ENCODE measurements around the gene BFSP1. TPM values are rescaled to one million over a fixed set of nuclear protein-coding genes. Genes with fewer than 3 reads are reported as not detected.
A peak's percentile ranks its signal among the peaks of the same experiment; 100 is the strongest.

Gene BFSP1
- total RNA-seq, 1 experiment from 2014 or later = 0.98 TPM

GRCh38 chr20:17523326-17523725 is 7.9 kb downstream of the BFSP1 start:
- no peak for DNase-seq (ENCODE audit: low read depth)

GRCh38 chr20:17522528-17522927 is 8.7 kb downstream of the BFSP1 start:
- DNase-seq (ENCODE audit: low read depth) = no peak

GRCh38 chr20:17520583-17520982 is 10.6 kb downstream of the BFSP1 start:
- peak; percentile 40 for DNase-seq (ENCODE audit: low read depth)

DNA sequence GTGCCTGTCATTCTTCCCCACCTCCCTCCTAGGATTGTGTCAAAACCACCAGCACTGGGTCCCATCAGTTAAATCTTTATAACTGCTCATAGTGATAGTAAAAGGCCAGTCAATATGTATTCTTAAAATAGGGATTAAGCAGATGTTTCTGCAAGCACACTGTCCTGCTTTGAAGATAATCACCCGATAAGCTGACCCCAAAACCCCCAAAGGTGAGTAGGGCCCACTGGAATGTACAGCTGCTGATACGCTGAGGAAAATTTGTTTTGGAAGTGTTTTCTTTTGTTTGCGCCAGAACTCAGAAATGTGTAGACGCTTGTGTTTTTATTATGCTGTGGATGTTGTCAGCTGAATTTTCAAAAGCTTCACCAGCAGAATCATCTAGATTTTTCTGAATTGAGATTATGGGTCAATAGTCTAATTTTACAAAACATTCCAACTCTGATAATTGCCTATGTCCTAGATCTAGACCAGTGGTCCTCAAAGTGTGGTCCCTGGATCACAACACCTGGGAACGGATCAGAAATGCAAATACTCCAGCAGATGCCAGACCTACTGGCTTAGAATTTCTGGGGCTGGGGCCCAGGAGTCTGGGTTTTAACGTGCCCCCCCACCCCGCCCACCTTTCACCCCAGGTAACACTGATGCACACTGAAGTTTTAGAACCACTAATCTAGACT is 11.4 kb downstream of the BFSP1 start:
- no peak for DNase-seq (ENCODE audit: low read depth)

- DNase-seq (ENCODE audit: low read depth) = no peak
Observed at GRCh38 chr20:17518339-17519052, 12.7 kb downstream of the BFSP1 start.

DNA sequence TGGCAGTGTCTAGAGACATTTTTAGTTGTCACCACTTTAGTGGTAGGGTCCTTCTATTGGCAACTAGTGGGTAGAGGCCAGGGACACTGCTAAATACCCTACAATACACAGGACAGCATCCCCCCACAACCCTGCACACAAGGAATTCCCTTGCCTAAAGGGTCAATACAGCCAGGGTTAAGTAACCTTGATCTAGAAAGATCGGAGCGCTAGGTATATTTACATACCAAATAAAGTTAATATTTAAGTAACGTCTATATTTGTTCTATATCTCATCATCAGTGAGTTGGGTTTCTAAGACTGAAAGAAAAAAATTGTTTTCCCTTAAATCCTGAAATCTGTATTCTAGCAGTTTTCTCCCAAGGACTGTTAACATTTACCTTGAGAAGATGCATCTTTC is 16.1 kb downstream of the BFSP1 start:
- DNase-seq (ENCODE audit: low read depth) = no peak

GRCh38 chr20:17513939-17514338 is 17.2 kb downstream of the BFSP1 start:
- no peak for DNase-seq (ENCODE audit: low read depth)

- DNase-seq (ENCODE audit: low read depth) = no peak
Observed at GRCh38 chr20:17511401-17511800, 19.8 kb downstream of the BFSP1 start.

GRCh38 chr20:17510548-17510947 is 20.6 kb downstream of the BFSP1 start:
- DNase-seq (ENCODE audit: low read depth) = no peak

DNA sequence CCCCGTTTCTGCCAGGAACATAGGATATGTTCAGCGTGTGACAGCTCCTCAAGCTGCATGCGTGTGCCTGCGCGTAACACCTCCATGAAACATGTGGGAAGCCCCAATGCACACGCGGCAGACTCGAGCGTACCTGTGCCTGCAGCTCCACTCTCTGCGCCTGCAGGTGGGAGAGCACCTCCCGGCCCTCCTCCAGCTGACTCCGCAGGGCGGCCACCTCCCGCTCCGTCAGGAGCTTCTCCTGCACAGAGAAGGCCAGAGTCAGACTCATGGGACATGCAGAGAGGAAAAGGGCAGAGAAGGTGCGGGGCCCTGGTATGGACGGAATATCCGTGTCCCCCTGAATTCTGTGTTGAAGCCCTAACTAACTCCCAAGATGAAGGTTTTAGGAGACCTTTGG is 22.4 kb downstream of the BFSP1 start:
- DNase-seq (ENCODE audit: low read depth) = no peak

GRCh38 chr20:17507531-17507930 is 23.6 kb downstream of the BFSP1 start:
- no peak for DNase-seq (ENCODE audit: low read depth)

- DNase-seq (ENCODE audit: low read depth) = no peak
Observed at GRCh38 chr20:17507032-17507431, 24.1 kb downstream of the BFSP1 start.

DNA sequence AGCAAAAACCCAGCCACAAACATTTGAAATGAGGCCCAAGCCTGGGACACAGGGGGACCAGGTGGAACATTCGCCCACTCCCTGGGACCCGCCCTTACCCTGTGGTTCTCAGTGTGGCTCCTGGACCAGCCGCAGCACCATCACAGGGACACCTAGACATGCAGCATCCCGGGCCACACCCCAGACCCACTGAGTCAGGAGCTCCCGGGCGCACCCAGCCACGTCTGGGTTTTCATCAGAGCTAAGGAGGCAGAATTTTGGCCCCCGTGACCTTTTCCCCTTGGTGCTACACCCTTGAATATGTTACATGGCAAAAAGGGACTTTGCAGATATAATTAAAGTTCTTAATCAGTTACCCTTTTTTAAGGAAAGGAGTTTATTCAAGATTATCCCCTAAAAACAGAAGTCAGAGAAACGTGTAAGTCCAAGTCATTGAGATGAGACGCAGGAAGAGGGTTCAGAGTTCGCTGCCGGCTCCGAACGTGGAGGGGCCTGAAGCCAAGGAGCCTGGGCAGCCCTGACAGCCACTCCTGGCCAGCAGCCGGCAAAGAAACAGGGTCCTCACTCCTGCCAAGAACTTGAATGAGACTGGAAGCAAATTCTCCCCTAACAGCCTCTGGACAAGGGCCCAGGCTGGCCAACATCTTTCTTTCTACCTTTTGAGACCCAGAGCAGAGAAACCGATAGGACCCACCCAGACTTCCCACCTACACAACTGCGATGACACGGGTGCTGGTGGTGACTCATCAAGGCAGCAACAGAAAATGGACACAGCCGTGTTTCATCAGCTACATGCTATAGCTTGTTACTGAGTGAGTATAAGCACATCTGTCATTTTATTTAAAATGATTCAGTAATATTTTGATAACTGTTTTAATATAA is 25.3 kb downstream of the BFSP1 start:
- DNase-seq (ENCODE audit: low read depth) = no peak

GRCh38 chr20:17504898-17505635 is 26.1 kb downstream of the BFSP1 start:
- peak; percentile 63 for DNase-seq (ENCODE audit: low read depth)

DNA sequence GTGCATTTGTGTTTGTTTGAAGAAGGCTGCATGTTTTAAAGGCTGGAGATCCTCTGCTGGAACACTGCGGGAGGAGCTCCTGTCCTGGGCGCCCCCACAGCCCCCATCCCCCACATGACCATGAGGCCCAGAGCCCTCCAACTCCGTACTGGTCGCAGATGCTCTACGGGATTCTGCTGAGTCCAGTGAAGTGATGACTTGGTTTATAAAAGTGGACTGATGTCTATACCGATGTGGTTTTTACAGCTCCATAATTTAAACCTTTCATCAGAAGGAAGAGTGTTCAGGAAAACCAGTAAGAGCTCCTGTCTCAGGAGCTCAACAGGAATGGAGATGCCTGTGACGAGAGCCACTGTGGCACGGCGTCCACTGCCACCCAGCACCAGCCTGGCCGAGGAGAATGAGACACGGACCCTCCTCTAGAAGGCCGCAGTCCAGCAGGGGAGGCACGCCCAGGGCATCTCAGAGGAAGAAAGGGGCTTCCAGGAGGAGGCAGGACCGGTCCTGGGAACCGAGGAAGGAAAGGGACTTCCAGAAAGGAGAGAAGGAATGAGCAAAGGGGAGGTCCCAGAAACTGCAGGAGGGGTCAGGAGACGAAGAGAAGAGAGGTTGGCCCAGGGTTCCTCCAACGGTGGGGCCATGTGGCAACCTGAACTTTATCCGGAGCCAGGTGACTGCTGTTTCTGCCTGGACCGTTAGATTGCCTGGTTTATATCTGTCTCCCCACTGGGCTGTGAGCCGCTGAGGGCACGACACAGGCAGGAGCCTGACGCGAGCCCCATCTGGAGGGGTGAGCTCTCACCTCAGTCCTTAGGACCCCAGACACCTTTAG is 26.9 kb downstream of the BFSP1 start:
- DNase-seq (ENCODE audit: low read depth) = no peak

GRCh38 chr20:17503301-17504065 is 27.7 kb downstream of the BFSP1 start:
- DNase-seq (ENCODE audit: low read depth) = no peak

- no peak for DNase-seq (ENCODE audit: low read depth)
Observed at GRCh38 chr20:17502105-17502504, 29.1 kb downstream of the BFSP1 start.

- no peak for DNase-seq (ENCODE audit: low read depth)
Observed at GRCh38 chr20:17501701-17502100, 29.5 kb downstream of the BFSP1 start.

DNA sequence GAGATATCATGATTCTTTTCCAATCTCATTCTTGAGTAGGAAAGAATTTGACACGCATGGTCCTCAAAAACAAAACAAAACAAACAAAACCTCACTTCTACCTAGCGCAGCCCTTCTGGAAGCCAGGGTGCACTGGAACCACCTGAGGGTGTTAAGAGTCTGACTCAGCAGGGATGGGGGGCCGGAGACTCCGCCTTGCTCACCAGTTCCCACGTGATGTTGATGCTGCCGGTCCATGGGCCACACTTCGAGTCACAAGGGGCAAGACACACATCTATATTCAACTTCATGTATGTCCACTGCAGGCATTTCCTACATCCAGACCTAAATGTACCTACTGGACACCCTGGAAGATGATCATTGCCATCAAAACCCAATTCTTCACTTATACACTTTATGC is 30.4 kb downstream of the BFSP1 start:
- DNase-seq (ENCODE audit: low read depth) = no peak

- no peak for DNase-seq (ENCODE audit: low read depth)
Observed at GRCh38 chr20:17500271-17500670, 30.9 kb downstream of the BFSP1 start.

Measured in HT1080 (cell line).